ENCODE measurements around the gene LRRC7.

DNA sequence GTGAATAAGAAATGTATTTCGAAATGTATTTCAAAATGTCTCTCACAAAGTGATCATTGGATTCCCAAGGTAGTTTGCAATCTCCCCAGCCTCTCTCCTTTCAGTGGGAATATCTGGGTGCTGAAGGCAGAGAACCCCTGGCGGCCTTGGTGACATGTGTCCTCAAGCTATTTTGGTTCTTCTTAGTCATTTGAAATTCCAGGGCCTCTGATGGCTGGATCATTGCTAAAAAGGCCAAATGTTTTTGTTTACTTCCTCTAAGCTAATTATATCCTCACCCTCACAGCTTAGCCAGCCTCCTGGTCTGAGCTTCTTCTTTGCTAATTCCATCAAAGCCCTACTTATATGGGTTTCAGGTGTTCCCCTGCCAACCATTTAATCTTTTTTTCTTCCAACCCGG, 566.4 kb downstream of the LRRC7 start:
- TF ChIP-seq, protein P1, sequence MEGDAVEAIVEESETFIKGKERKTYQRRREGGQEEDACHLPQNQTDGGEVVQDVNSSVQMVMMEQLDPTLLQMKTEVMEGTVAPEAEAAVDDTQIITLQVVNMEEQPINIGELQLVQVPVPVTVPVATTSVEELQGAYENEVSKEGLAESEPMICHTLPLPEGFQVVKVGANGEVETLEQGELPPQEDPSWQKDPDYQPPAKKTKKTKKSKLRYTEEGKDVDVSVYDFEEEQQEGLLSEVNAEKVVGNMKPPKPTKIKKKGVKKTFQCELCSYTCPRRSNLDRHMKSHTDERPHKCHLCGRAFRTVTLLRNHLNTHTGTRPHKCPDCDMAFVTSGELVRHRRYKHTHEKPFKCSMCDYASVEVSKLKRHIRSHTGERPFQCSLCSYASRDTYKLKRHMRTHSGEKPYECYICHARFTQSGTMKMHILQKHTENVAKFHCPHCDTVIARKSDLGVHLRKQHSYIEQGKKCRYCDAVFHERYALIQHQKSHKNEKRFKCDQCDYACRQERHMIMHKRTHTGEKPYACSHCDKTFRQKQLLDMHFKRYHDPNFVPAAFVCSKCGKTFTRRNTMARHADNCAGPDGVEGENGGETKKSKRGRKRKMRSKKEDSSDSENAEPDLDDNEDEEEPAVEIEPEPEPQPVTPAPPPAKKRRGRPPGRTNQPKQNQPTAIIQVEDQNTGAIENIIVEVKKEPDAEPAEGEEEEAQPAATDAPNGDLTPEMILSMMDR (conservative IDR thresholded peaks at IDR 0.05; ENCODE audit: low read depth in 2 of 2), result no peak
- no peak for TF ChIP-seq EZH2phosphoT487 (IDR thresholded peaks at IDR 0.05; ENCODE audit: unreplicated experiment)
- TF ChIP-seq EZH2 (IDR thresholded peaks at IDR 0.05; ENCODE audit: low read depth, unreplicated experiment), result no peak
- TF ChIP-seq, protein P2, sequence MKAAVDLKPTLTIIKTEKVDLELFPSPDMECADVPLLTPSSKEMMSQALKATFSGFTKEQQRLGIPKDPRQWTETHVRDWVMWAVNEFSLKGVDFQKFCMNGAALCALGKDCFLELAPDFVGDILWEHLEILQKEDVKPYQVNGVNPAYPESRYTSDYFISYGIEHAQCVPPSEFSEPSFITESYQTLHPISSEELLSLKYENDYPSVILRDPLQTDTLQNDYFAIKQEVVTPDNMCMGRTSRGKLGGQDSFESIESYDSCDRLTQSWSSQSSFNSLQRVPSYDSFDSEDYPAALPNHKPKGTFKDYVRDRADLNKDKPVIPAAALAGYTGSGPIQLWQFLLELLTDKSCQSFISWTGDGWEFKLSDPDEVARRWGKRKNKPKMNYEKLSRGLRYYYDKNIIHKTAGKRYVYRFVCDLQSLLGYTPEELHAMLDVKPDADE (IDR thresholded peaks at IDR 0.05), result no peak
- TF ChIP-seq POLR2AphosphoS5 (IDR thresholded peaks at IDR 0.05; ENCODE audit: low read depth), result no peak
- no peak for TF ChIP-seq JUNB (IDR thresholded peaks at IDR 0.05; ENCODE audit: unreplicated experiment)
